TTC549 (cell line): ENCODE measurements around the gene TMEM201.
"Not testable (repeated sequence)": the region's sequence is repeated elsewhere in the genome, so short reads cannot be mapped to it uniquely, and the experiment has no call there.

Experiments used
- FAIRE-seq: peaks from 2 replicates; lab custom pipeline; 2012; peaks lifted over from hg19 to GRCh38; lab: Jason Lieb, UNC

Gene TMEM201

DNA sequence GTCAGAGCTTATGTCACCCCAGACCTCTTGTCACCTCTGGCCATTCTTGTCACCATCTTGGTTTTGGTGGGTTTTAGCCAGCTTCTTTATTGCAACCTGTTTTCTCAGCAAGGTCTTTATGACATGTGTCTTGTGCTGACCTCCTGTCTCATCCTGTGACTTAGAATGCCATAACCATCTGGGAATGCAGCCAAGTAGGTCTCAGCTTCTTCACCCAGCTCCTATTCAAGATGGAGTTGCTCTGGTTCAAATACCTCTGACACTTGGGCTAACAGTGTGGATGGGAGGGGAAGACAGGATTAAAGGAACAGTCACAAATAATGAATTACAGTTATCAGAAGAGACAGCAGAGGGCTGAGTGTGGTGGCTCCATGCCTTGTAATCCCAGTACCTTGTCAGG is 32.3 kb downstream of the TMEM201 start:
- no peak for FAIRE-seq

DNA sequence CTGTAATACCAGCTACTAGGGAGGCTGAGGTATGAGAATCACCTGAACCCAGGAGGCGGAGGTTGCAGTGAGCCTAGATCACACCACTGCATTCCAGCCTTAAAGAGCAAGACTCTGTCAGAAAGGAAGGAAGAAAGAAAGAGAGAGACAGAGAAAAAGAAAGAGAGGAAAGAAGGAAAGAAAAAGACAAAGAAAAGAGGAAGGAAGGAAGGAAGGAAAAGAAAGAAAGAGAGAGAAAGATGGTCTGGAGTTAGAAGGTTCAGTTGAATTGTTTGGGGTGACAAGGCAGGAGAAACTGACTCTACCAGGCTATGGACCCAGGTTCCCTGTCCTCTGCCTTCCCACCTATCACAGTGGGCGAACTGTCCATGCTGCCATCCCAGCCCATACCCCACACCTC is 35.4 kb downstream of the TMEM201 start:
- FAIRE-seq: no peak

DNA sequence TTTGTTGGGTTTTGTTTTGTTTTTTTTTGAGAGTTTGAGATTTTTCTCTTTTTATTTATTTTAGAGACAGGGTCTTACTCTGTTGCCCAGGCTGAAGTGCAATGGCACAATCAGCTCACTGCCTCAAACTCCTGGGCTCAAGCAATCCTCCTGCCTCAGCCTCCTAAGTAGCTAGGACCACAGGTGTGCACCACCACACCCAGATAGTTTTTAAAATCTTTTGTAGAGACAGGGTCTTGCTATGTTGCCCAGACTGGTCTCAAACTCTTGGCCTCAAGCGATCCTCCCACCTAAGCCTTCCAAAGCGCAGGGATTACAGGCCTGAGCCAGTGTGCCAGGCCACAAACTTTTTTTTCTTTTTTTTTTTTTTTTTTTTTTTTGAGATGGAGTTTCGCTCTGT is 36.3 kb downstream of the TMEM201 start:
- not testable (repeated sequence) for FAIRE-seq

DNA sequence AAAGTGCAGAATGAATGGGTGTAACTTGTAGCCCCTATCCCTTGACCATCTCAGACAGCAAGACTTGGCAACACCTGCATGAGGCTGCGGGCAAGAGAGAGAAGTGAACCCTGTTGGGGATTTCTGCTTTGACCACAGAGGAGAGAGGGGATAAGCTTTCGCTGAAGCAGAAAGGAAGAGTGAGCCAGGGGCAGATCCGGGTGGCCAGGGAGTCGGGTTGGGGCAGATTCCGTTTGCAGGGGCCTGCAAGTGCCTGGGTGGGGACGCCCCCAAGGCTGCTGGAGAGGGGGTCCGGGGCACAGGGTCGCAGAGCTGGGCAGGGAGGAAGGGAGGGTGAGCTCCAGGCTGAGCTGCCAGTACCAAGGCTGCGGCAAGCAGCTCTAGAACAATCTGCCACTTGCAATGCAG is 37.5 kb downstream of the TMEM201 start:
- no peak for FAIRE-seq

DNA sequence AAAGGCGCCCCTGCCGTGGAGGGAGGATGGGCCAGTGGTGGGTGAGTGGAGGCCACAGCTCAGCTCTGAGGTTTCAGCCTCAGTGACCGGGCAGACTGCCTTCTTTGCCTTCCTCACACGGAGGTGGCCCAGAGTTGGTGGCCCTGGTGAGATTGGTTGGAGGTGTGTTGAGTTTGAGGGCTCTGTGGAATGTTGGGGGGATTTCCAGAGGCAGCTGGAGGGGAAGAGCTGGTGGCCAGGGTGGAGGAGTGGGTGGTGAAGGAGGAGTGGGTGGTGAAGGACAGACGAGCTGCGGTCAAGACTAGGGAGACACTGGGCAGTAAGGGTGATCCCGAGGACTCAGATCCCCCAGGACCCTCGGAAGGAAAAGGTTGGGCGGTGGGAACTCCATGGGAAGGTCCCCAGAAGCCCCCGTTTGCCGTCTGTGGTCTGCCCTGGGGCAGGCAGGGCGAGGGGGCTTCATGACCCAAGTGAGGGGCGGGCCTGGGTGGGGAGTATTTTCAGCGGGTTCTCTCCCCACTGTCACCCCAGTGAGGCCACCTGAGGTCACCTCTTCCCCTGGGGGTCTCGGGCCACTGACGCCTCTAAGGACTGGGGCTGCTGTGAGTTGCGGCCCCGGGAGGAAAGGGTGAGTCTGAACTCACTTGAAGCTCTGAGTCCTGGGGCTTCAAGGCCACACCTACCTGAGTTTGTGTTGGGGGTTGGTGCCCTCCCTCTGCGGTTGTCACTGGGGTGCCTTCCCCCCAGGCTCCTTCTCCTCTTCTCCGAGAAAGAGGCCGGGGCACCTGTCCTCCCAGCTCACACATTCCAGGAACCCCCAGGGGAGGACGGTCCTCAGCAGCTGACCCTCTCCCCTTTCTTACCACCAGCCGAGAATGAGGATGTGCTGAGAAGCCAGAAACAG is 40.1 kb downstream of the TMEM201 start:
- FAIRE-seq: no peak

DNA sequence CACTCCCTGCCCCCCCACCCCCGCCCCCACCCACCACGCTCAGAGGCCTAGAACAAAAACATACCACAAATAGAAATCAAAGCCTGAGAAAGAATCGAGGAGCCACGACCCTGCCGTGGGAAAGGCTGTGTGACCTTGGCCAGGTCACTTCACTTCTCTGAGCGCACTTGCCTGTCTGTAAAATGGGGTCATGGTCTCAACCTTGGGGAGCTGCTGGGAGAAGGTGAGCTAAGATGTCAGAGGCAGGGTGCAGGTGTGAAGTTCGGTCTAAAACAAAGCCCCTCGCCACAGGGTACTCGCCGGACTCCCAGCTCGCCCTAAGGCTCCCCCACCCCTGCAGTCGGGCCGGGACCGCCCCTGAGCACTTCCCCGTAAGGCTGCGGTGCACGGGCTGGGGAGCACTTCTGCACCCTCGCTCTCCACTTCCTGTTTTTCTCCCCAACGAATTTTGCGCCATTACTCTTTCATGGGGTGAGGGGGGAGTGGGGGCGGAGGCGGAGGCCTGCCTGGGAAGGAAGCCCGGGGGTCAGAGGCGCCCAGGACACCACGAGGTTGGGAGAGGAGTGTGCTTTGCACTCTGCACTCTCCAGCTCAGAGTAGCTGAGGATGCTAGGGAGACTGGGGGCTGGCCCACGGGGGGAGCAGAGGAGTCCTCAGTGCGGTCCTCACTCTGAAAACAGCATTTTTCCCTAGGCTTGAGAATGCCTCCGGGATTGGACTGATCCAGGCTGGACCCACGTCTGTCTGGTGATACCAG is 40.9 kb downstream of the TMEM201 start:
- FAIRE-seq: no peak

DNA sequence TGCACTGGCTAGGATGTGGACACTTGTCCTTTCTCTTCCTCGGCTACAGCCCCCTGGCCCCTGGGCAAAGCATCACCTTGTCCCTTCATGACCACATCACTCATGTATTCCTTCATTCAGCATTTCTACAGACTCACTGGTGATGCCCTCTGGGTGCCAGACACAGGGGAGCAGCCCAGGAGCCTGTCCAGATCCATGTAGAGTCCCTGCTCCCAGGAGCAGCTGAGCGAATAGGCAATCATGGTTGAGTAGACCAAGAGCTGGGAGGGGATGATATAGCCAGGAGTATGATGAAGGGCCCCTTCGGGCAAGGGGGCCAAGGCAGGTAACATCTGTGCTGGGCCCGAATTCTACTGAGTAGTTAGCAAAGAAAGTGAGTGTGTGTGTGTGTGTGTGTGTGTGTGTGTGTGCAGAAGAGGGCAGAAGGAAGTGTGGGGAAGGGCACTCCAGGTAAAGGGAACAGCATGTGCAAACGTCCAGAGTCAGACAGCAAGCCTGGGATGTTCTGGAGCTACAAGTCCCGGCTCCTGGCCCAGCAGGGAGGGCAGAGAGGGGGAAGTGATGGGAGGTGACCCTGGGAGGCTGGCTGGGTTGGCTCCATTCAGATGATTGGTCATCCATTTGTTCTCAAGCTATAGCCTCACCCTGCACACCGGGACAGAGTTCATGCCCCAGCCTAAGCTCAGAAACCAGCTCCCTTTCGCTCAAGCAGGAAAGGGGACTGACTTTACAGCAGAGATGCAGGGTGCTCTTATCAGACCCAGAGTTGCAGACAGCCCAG is 41.8 kb downstream of the TMEM201 start:
- FAIRE-seq: no peak

DNA sequence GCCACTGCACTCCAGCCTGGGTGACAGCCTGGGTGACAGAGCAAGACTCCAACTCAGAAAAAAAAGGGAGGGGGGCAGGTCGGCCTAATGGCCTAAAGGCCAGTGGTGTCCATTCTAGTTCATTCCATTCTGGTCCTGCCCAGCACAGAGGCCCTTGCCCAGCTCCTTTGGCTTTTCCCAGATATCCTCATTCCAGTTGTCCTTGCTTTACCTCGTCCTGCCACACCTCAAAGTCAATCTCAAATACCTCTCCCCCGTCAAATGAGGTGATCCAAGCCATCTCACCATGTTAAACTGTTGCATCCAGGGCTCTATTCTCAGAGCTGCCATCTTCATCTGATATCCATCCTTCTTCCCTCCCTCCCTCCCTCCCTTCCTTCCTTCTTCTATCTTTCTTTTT is 42.9 kb downstream of the TMEM201 start:
- no peak for FAIRE-seq

DNA sequence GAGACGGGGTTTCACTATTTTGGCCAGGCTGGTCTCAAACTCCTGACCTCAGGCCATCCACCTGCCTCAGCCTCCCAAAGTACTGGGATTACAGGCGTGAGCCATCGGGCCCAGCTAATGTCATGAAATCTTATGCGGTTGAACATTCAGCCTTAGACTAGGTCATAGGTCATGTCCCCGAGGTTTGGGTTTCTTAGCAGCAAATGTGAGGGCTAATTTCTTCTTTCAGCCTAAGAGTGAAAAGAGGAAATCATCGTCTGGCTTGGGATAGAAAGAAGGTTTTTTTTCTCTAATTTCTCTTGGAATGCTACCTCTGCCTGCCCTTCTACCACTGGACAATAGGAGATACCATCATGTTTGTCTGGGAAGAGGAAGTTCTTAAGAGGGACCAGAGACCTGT is 44.8 kb downstream of the TMEM201 start:
- no peak for FAIRE-seq

DNA sequence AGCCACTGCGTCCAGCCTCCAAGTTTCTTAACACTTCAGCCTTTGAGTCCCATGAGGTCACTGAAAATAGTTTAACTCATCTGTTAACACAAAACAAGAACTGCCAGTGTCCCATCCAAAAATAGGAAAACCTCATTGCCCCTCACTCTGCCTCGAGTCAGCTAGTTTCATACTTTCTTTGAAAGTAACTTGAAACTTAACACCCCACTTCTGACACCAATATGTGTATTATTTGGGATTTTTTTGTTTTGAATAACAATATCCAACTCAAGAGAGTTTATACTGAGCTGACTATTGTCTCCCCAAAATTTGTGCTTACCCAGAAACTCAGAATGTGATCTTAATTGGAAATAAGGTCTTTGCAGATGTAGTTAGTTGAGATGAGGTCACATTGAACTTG is 45.9 kb downstream of the TMEM201 start:
- FAIRE-seq: no peak

DNA sequence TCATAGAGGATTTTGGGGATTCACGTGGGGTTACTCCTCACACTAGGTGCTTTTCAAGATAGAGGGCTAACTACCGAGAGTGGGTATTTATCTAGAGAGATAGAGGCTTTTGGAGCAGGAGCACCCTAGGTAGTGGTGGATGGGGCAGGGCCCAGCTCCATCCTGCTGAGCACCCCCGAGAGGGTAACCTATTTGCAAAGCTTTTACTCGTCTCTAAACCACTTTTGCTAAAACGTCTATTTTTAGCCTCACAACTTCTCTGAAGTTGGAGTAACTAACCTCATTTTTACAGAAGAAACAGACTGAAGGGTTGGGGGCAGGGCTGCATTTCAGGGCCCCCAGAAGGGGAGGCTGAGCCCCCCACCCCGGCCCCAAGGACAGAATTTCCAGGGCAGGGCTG is 50.5 kb downstream of the TMEM201 start:
- no peak for FAIRE-seq

DNA sequence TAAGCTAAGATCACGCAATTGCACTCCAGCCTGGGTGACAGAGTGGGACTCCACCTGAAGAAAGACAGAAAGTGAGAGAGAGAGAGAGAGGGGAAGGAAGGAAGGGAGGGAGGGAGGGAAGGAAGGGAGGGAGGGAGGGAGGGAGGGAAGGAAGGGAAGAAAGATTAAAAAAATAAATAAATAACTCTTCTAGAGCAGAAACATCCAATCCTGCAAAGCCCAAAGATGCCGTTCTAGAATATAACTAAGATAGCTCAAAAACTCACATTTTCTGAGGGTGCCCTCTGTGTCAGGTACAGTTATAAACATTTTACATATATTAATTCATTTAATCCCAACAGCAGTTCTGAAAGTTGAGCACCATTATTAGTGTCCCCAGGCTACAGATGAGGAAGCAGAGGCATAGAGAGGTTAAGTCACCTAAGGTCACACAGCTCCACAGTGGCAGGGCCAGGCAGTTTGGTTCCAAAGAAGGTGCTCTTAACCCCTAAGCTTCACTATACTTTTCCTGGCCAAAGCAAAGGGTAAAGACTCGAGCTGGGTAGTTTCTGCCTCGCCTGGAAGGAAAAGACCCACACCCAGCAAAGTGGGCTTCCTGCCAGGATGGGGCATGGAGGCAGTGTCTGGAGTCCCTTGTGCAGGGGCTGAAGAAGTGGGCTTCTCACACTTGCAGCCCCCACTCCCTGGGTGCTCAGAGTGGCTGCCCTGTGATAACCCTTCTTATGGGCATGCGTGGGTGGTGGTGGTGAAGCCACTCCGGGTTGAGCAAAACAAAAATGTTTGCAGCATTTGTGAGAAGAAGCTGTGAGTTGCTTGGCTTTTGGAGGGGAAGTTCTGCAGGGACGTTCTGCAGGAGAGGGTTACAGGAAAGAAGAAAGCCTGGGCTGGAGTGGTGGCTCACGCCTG is 54.9 kb downstream of the TMEM201 start:
- no peak for FAIRE-seq

DNA sequence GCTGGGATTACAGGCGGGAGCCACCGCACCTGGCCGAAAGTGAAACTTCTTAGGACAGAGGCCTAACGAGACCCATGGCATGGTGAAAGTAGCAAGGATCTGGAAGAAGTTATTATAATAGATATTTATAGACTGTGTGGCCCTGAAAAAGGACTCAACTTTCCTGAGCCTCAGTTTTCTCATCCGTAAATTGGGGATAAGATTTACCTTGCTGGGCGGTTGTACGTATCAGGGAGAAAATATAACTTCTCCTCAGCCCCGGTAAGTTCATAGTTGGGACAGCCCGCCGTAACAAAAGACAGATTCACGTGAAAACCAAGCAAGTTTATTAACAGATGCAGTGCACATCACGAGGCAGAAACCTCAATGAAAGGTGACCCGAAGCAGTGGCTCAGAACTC is 57.3 kb downstream of the TMEM201 start:
- FAIRE-seq: no peak

DNA sequence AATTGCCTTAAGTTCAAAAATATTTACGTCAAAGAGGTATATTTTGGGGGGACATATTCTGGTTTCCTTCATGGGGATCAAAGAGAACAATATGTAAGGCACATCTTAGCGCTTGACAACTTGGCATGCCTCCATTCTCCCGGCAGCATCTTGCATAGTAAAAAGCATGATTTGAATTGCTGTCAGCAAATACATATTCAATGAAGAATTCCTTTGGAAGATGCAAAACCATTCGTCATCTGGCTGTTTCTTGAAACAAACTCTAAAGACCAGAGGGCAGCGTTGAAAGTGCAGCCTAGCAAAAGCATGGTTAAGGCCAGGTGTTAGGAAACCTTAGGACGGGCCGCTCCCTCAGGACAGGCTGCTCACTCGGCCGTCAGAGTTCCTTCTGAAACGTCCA is 59.5 kb downstream of the TMEM201 start:
- FAIRE-seq: no peak

DNA sequence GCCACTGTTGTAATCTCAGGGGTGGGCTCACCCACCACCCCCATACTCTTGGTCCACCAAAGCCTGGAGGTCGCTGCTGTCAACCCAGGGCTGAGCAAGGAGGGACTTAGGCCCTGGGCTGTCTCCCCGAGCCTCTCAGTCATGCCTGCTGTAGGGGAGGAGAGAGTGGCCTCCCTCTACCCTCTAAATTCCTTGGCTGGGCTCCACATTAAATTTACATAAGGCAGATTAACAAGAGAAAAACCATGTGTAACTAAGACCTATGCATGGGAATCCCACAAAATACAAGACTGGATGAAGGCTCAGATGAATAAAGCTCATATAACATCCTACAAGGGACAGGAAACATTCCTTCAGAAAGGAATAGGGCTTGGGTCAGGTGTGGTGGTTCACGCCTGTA is 61.1 kb downstream of the TMEM201 start:
- FAIRE-seq: no peak

DNA sequence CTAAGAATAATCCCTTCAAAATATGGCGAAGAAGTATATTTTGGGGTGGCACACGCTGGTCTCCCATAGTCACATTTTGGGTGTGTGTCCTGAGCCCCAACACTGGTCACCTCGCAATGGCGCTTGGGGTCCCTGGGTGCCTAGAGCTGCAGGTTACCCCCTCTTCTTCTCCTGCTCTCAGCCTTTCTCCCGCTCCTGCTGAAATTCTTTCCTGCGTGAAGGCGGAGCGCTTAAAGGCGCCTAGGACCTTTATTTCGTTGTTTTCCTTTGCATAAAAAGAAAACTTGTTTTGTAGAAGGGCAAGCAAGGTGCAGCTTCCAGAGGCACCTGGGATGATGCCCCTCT is 62.5 kb downstream of the TMEM201 start:
- no peak for FAIRE-seq

DNA sequence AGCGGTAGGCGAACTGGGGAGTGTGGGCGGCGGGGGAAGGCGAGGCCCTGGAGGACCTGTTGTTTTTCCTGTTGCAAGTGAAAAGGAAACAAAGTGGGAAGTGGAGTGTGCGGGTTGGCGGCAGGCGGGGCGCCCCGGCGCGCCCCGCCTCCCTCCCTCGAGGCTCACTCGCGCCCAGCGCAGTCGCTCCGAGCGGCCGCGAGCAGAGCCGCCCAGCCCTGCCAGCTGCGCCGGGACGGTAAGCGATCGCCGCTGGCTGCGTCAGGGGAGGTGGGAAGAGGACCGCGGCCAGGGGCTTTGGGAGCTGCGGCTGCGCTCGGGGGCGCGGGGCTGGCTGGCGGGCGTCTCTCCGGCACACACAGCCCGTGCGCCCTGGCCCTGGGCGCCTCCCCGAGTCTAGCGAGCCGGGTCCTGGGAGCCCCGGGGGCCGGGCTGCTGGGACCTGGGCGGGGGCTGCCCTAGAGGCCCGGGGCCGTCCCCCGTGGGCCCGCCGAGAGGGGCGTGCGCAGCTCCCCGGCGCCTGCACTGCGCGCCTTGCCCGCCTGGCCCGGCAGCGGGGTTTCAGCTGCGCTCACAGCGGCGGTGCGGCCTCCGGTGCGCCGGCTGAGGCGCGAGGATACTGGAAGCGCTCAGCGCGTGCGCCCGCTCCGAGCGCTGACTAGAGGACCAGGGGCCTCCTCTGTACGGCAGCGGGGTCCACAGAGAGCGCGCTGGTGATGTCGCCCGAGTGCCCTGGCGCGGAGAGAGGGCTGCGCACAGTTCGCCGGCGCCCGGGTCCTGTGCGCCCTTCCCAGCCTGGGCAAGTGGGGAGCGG is 63.1 kb downstream of the TMEM201 start, which contains the start of gene PIK3CD:
PIK3CD (plus strand) TSS at position 167 of the 814 bp plus-strand sequence. CDS start 58,725 bp downstream, outside the sequence.
- FAIRE-seq: no peak

DNA sequence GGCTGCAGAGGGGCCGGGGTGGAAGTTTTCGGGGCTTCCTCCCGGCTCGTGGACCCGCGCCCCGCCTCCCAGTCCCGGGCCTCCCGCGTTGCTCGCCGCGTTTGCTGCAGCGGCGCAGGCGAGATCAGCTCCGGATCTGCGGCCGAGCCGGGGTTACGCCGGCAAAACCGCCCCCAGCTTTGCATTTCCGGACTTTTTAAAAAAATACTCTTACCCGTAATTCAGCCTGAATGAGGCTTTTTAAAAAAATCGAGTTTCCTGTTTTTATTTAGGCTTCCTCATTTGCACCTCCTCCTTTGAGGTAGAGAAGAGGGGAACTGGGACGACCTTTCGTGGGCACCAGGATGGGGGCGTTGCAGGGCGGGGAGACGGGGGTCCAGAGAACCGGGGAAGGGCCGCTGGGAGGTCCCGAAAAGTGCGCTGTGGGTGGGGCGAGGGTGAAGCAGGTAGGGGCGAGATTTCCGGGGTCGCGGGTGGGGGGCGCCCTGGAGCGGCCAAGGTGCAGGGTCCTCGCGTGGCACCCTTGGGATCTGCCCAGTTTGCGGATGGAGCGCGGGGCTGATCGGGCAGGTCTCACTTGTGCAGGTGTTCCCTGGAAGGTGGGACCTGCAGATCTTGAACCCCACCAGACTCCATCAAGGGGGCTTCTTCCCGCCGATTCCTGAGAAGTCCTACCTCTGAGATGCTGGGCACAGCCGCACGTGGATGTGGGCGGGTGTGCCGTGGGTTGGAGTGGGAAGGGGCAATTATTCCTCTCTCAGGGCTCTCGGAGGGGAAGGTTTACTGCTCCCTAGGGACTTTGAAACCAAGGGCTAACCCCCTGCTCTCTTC is 63.9 kb downstream of the TMEM201 start:
- no peak for FAIRE-seq

DNA sequence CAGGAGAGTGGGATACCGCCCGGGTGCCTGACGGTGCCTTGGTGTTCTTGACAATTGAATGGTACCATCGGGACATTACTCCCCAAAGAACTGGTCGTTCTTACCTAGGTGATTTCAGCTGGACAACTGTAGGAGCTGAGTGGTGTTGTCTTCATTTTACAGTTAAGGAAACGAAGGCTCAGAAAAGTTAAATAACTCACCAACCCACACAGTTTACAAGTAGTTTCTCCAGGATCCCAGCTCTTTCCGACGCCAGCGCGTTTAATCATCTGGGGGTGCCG is 64.4 kb downstream of the TMEM201 start:
- FAIRE-seq: no peak

DNA sequence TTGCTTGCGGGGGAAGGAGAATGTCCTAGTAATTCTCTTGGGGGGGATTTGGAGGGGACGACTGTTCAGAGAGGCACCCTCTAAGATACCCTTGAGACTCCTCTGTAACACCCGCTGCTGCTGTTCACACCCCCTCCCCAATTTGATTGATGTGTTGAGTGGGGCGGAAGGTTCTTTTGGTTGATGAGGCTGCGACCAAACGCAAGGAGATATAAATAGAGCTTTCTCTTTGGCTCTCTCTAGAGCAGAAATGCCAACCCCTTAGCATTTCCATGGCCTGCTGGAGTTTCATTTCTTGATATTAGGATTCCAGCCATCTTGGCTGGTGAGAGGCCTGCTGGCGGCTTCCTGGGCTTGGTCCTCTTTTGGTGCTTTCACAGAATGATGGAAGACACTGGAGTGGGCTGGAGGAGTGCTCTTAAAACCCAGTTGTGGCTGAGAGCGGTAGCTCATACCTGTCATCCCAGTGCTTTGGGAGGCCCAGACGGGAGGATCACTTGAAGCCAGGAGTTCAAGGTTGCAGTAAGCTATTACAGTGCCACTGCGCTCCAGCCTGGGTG is 64.9 kb downstream of the TMEM201 start:
- no peak for FAIRE-seq
